Vagina (tissue), 2 donors: ENCODE results near the gene USP12. TPM values are rescaled to one million over a fixed set of nuclear protein-coding genes. Genes with fewer than 3 reads are reported as not detected.
"Not testable (repeated sequence)": the region's sequence is repeated elsewhere in the genome, so short reads cannot be mapped to it uniquely, and the experiment has no call there.

ENCODE experiments used
- DNase-seq, 2 donors: peaks; one replicate each; pipeline ENCODE4 v3.0.0-alpha.2; 2017; ENCODE audit errors: extremely low spot score in 2 of 2
- H3K27ac ChIP-seq: fragments of 200-600 bp; sonication (generic); one replicate; pipeline ENCODE4 v1.5.1; 2019
- H3K27me3 ChIP-seq: fragments of 200-600 bp; sonication (generic); one replicate; pipeline ENCODE4 v1.5.1; 2019
- H3K36me3 ChIP-seq, 2 donors: fragments of 200-600 bp; sonication (generic); one replicate each; pipeline ENCODE4 v1.5.1; 2017 to 2019
- H3K4me1 ChIP-seq: fragments of 200-600 bp; sonication (generic); one replicate; pipeline ENCODE4 v1.5.1; 2019
- H3K4me3 ChIP-seq, 2 donors: fragments of 200-600 bp; sonication (generic); 1 replicate in 1 of 2; 2 replicates in 1 of 2; pipeline ENCODE4 v1.5.1; 2016 to 2019
- H3K9me3 ChIP-seq: fragments of 200-600 bp; sonication (generic); one replicate; pipeline ENCODE4 v1.5.1; 2019
- POLR2A ChIP-seq, 2 donors: fragments of 450-650 bp; IDR thresholded peaks; one replicate each; pipeline ENCODE4 v1.6.1; 2017; ENCODE audit warnings: antibody characterized with exemption in 2 of 2, mild to moderate bottlenecking in 2 of 2, moderate library complexity in 2 of 2
- POLR2AphosphoS5 ChIP-seq, 2 donors: sonication (generic); formaldehyde crosslinking; IDR thresholded peaks; one replicate each; pipeline ENCODE4 v1.9.0; 2017; ENCODE audit warnings: antibody characterized with exemption in 2 of 2, mild to moderate bottlenecking in 2 of 2, low read depth in 1 of 2; ENCODE audit not compliant: insufficient read depth in 1 of 2
- intact Hi-C: fragments of 100-400 bp; cut with DNase I; formaldehyde crosslinking; loops from one replicate; pipeline ENCODE4 v1.15.1; 2023
- total RNA-seq: library from RNA; depleted of rRNA; stranded (reverse); fragments of >200 nt; gene quantifications from one replicate; pipeline ENCODE4 v1.2.3, GENCODE V29; 2016
- TF ChIP-seq, protein P1 (sequence below), 3 experiments: fragments of 450-650 bp in 2 of 3; fragments of 200-600 bp in 1 of 3; sonication (generic) in 1 of 3; IDR thresholded peaks; one replicate each; pipeline ENCODE4 v1.5.1; 2017 to 2019; ENCODE audit warnings: antibody characterized with exemption in 3 of 3, mild to moderate bottlenecking in 2 of 3, moderate library complexity in 2 of 3

Gene USP12
- total RNA-seq, 1 donor from 2014 or later = 20.9 TPM

DNA sequence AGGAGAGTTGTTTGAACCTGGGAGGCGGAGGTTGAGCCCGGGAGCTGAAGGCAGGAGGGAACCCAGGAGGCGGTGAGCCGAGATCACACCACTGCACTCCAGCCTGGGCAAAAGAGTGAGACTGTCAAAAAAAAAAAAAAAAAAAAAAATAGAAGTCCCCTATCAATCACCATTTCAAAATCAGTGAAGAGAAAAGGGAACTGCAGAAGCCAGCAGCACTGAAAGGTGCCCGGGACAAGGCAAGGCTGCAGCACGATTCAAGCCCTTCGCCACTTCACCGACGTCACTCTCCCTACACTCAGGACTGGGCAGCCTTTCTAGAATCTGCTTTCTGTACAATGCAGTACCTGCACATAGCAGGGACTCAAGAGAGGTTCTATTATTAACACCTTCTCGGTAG lies 21.9 kb upstream of the USP12 start:
- no peak for DNase-seq
- Histone ChIP-seq H3K27ac (no peak overlapping the region), H3K4me3 (no peak overlapping the region), H3K27me3 (no peaks in the 10 kb centered on the region), H3K4me1 (no peaks in the 10 kb centered on the region), H3K9me3 (no peaks in the 10 kb centered on the region), H3K36me3 (no peaks in the 10 kb centered on the region)
- intact Hi-C loops = no loop called here
- TF ChIP-seq, protein P1, sequence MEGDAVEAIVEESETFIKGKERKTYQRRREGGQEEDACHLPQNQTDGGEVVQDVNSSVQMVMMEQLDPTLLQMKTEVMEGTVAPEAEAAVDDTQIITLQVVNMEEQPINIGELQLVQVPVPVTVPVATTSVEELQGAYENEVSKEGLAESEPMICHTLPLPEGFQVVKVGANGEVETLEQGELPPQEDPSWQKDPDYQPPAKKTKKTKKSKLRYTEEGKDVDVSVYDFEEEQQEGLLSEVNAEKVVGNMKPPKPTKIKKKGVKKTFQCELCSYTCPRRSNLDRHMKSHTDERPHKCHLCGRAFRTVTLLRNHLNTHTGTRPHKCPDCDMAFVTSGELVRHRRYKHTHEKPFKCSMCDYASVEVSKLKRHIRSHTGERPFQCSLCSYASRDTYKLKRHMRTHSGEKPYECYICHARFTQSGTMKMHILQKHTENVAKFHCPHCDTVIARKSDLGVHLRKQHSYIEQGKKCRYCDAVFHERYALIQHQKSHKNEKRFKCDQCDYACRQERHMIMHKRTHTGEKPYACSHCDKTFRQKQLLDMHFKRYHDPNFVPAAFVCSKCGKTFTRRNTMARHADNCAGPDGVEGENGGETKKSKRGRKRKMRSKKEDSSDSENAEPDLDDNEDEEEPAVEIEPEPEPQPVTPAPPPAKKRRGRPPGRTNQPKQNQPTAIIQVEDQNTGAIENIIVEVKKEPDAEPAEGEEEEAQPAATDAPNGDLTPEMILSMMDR (IDR thresholded peaks at IDR 0.05) = no peak

DNA sequence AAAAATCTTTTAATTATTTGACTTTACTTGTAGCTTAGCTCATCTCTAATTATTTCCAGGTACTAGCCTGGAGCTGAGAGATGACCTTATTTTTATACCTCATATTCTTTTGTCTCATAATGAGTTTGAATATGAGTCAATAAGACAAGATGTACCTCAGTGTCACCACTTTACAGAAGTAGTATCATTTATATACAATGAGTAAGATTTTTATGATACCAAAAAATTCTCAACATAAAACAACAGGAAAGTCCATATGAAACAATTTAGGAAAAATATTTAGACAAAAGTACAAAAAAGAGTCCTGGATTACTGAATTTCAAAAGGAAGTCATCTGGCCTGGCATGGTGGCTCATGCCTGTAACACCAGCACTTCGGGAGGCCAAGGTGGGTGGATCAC lies 21.4 kb upstream of the USP12 start:
- DNase-seq = no peak
- Histone ChIP-seq H3K4me3 (no peak overlapping the region), H3K4me1 (no peaks in the 10 kb centered on the region), H3K27ac (no peak overlapping the region), H3K9me3 (no peaks in the 10 kb centered on the region), H3K27me3 (no peaks in the 10 kb centered on the region), H3K36me3 (no peaks in the 10 kb centered on the region)
- TF ChIP-seq, protein P1 (IDR thresholded peaks at IDR 0.05) = no peak
- TF ChIP-seq POLR2A (IDR thresholded peaks at IDR 0.05) (no peak), POLR2AphosphoS5 (IDR thresholded peaks at IDR 0.05; ENCODE audit: insufficient read depth in 1 of 2, low read depth in 1 of 2) (no peak)
- intact Hi-C loops = no loop called here

DNA sequence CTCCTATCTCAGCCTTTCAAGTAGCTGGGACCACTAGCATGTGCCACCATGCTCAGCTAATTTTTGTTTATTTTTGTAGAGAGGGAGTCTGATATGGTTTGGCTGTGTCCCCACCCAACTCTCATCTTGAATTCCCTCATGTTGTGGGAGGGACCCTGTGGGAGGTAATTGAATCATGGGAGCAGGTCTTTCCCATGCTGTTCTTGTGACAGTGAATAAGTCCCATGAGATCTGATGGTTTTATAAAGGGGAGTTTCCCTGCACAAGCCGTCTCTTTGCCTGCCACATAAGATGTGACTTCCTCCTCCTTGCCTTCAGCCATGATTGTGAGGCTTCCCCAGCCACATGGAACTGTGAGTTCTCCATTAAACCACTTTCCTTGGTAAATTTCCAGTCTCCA lies 20.8 kb upstream of the USP12 start:
- DNase-seq, H3K9me3 ChIP-seq, H3K4me1 ChIP-seq, H3K4me3 ChIP-seq, H3K27ac ChIP-seq, H3K36me3 ChIP-seq, intact Hi-C loops, H3K27me3 ChIP-seq: not testable (repeated sequence)

DNA sequence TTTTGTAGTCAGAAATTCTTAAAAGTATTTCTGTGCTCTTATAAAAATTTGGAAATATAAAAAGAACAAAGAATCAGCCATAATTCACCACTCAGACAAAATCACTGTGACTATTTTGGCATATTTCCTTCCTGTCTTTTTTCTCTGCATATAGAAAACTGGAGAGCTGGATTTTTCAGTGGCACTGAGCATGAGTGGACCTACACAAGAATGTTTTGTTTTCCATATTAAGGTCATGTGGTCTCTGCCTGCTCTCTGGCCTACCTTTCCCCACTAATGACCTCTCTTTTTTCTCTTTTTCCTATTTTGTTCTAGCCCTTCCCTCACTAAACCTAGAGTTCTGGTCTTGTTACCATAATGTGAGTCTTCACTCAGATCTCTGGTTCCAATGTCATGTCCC lies 17.6 kb upstream of the USP12 start:
- Histone ChIP-seq H3K27me3 (no peaks in the 10 kb centered on the region), H3K4me1 (no peaks in the 10 kb centered on the region), H3K27ac (no peak overlapping the region), H3K36me3 (no peaks in the 10 kb centered on the region), H3K9me3 (no peaks in the 10 kb centered on the region), H3K4me3 (no peak overlapping the region)
- no peak for DNase-seq
- TF ChIP-seq POLR2AphosphoS5 (IDR thresholded peaks at IDR 0.05; ENCODE audit: insufficient read depth in 1 of 2, low read depth in 1 of 2) = no peak
- TF ChIP-seq POLR2A (IDR thresholded peaks at IDR 0.05) = no peak
- TF ChIP-seq, protein P1 (IDR thresholded peaks at IDR 0.05) = no peak
- intact Hi-C loops = no loop called here

DNA sequence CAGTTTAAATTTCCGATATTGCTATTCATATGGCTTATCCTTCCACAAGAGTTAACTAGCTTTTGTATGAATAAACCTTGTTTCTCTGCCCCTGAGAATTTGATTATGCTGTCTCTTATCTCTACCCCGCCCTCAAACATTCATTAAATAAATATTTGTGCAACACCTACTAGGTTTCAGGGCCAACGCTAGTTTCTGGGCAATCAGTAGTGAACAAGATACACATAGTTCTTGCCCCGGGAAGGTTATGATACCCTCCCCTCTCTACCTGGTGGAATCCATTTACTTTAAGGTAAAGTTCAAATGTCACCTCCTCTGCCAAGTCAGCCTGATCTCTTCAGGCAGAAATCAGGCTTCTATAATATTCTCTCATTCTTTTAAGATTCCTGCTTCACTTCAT lies 16.6 kb upstream of the USP12 start:
- intact Hi-C loops = no loop called here
- DNase-seq = no peak
- Histone ChIP-seq H3K27me3 (no peaks in the 10 kb centered on the region), H3K27ac (no peak overlapping the region), H3K4me3 (no peak overlapping the region), H3K9me3 (no peaks in the 10 kb centered on the region), H3K36me3 (no peaks in the 10 kb centered on the region), H3K4me1 (no peaks in the 10 kb centered on the region)
- TF ChIP-seq, protein P1 (IDR thresholded peaks at IDR 0.05) = no peak
- TF ChIP-seq POLR2AphosphoS5 (IDR thresholded peaks at IDR 0.05; ENCODE audit: insufficient read depth in 1 of 2, low read depth in 1 of 2) = no peak
- no peak for TF ChIP-seq POLR2A (IDR thresholded peaks at IDR 0.05)

DNA sequence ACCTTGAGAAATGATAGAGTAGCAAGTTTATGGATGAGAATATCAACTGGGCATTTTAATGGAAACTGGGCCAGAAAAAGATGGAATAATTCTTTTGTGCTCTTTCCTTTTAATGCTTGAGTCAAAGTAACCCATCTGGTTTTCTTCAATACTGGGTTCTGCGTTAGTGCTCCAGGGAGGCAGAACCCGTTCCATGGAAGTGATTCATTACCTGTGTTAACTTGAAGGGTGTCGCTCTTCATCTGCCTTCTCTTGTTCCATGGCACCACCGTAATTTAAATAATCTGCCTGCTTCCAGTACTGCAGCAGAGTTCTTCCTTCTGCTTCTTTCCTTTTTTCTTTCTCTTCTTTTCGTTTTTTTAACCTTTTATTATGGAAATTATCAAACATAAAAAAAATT lies 14.7 kb upstream of the USP12 start:
- Histone ChIP-seq H3K9me3 (no peaks in the 10 kb centered on the region), H3K4me1 (peaks cover 5% of the 10 kb centered on the region), H3K4me3 (no peak overlapping the region), H3K27ac (no peak overlapping the region), H3K27me3 (no peaks in the 10 kb centered on the region), H3K36me3 (no peaks in the 10 kb centered on the region)
- DNase-seq = no peak
- TF ChIP-seq POLR2AphosphoS5 (IDR thresholded peaks at IDR 0.05; ENCODE audit: insufficient read depth in 1 of 2, low read depth in 1 of 2) (no peak), POLR2A (IDR thresholded peaks at IDR 0.05) (no peak)
- TF ChIP-seq, protein P1 (IDR thresholded peaks at IDR 0.05) = no peak
- intact Hi-C loops = no loop called here
